Epithelial cell of proximal tubule (primary cell): Measurements from ENCODE around the gene SMAD3. TPM values are rescaled to one million over a fixed set of nuclear protein-coding genes. Genes with fewer than 3 reads are reported as not detected.
"Not testable (repeated sequence)": the region's sequence is repeated elsewhere in the genome, so short reads cannot be mapped to it uniquely, and the experiment has no call there.

Source experiments
- DNase-seq: peaks from one replicate; pipeline ENCODE4 v3.0.0-alpha.2; 2011; ENCODE audit warnings: low read depth
- H3K4me3 ChIP-seq: 2 replicates; pipeline ENCODE4 v1.5.1; 2011; ENCODE audit warnings: low read depth, mild to moderate bottlenecking, low read length
- total RNA-seq: library from RNA; depleted of rRNA; stranded (reverse); fragments of >200 nt; gene quantifications from 2 replicates; pipeline ENCODE4 v1.2.3, GENCODE V29; 2015
- TF ChIP-seq, protein P1 (sequence below): conservative IDR thresholded peaks from 2 replicates; pipeline ENCODE4 v1.5.1; 2012; ENCODE audit warnings: low read depth, mild to moderate bottlenecking, low read length

The SMAD3 gene
- total RNA-seq, 1 donor from 2014 or later, result 97.4 TPM

DNA sequence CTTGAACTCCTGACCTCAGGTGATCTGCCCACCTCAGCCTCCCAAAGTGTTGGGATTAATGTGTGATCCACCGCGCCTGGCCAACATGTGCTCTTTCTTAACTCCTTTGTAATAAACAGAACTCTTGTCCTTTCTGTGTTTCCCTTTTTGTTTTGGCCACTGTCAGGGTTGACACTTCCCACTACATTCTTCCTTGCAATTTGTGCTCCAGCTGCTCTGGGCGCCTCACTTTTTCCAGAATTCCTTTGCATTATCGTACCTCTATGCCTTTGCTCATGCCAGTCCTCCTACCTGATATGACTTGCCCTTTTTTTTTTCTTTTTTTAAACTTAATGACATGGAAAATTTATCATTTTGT is 38.8 kb upstream of the SMAD3 start:
- DNase-seq, result no peak
- TF ChIP-seq, protein P1, sequence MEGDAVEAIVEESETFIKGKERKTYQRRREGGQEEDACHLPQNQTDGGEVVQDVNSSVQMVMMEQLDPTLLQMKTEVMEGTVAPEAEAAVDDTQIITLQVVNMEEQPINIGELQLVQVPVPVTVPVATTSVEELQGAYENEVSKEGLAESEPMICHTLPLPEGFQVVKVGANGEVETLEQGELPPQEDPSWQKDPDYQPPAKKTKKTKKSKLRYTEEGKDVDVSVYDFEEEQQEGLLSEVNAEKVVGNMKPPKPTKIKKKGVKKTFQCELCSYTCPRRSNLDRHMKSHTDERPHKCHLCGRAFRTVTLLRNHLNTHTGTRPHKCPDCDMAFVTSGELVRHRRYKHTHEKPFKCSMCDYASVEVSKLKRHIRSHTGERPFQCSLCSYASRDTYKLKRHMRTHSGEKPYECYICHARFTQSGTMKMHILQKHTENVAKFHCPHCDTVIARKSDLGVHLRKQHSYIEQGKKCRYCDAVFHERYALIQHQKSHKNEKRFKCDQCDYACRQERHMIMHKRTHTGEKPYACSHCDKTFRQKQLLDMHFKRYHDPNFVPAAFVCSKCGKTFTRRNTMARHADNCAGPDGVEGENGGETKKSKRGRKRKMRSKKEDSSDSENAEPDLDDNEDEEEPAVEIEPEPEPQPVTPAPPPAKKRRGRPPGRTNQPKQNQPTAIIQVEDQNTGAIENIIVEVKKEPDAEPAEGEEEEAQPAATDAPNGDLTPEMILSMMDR, result no peak
- H3K4me3 ChIP-seq, result no peak overlapping the region

DNA sequence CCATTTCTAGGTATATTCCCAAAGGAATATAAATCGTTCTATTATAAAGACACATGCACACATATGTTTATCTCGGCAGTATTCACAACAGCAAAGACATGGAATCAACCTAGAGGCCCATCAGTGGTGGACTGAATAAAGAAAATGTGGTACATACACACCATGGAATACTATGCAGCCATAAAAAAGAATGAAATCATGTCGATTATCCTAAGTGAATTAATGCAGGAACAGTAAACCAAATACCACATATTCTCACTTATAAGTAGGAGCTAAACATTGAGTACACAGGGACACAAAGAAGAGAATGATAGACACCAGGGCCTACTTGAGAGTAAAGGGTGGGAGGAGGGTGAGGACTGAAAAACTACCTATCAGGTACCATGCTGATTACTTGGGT is 37.0 kb upstream of the SMAD3 start:
- not testable (repeated sequence) for H3K4me3 ChIP-seq, DNase-seq

DNA sequence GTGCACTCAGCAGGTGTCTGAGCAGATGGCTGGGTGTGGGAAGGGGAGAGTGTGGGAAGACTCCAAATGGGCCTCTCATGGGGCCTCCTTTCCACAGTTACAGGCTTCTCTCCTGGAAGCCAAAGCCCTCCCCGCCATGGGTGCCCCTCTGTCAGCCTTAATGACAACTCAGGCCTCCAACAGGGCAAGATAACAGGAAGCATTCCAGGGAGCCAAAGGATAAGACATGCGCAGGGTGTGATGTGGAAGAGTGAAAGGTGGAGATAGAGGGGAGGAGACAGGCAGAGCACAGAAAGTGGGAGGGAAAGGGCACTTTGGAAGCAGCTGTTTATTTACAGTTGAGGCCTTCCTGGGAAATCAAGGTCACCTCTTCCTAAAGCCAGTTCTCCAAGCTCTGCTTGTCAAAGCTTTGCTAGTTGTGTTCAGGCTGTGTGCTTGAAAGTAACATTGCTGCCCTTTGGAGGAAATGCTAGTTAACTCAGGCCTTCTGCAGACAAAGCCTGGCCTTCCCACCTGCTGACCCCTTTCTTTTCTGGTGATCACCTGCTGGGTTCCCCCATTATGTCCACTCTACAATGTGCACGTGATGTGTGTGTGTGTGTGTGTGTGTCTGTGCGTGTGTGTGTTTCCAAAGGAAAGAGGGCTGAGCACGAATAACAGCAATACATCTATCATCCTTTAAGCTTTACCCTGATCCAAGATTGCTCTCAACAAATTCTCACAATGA is 35.2 kb upstream of the SMAD3 start:
- H3K4me3 ChIP-seq, result no peak overlapping the region
- DNase-seq, result no peak
- TF ChIP-seq, protein P1, result no peak

DNA sequence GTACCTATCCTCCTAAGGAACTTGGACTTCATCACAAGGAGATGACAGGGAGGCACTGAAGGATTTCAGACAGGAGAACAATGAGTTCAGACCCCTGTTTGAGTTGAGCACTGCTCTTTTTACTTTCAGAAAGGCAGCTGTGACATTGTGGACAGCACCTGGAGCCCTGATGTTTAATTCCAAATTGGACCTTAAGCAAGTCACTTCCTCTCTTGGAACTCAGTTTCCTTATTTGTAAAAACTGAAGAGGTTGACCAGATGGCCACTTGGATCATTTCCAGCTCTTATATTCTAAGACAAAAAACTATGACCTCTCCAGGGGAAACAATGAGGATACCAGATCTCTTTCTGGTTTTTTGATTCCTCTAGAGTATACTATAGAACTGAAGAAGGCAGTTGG is 34.1 kb upstream of the SMAD3 start:
- TF ChIP-seq, protein P1, result no peak
- no peak for DNase-seq
- H3K4me3 ChIP-seq, result no peak overlapping the region

DNA sequence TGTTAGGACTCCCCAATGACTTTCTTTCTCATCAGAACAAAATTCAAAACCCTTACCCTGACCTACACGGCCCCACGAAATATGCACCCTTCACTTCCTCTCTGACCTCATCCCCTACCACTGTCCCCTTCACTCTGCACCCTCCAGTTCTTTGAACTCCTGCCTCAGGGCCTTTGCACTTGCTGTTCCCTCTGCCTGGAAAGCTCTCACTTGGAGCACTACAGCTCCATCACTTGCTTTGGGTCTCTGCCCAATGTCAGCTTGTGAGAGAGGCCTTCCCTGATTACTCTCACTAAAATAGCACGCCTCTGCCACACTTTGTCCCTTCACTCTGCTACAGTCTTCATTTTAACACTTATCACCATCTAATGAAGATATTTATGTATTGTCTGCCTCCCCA is 32.8 kb upstream of the SMAD3 start:
- no peak overlapping the region for H3K4me3 ChIP-seq
- DNase-seq, result no peak
- TF ChIP-seq, protein P1, result no peak

DNA sequence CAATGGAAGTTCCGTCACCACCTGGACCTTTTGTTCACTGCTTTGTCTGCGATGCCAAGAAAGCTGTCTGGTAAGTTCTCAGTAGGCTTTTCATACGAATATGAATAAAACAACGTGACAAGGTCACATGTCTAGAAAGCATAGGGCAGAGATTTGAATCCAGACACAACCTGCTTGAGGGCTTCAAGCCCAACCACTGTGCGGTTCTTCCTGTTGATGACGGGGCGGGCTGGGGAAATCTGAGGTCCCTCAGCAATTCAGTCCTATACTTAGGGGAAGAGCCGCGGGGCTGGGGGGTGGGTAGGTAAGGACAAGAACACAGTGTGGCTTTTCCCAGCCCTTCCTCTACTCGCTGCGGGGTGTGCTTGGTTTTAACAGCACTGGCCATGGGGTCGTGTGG is 32.4 kb upstream of the SMAD3 start:
- no peak for DNase-seq
- no peak overlapping the region for H3K4me3 ChIP-seq
- TF ChIP-seq, protein P1, result no peak

DNA sequence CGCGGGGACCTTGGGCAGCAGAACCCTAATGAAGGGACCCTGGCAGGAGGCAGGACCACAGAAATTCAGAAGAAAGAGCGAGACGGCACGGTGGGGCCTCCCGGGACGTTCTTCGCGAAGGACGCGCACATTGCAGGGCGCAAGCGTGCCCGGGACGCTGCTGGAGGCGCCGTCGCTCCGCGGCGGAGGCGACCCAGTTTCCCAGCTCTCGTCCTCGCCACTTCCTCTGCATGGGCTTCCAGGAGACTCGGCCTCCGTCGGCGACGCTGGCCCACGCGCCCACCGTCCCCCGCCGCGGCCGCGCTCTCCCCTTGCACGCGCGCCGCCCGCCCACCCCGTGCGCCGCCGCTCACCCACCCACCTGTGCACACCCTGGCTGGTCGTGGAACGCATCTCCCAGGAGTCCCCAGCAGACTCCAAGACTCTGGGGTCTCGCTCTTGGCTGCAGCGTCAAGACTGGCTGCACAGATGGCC is 31.8 kb upstream of the SMAD3 start:
- TF ChIP-seq, protein P1, result no peak
- H3K4me3 ChIP-seq, result no peak overlapping the region
- DNase-seq, result no peak
